ENCODE data around the gene IGDCC3. TPM values are rescaled to one million over a fixed set of nuclear protein-coding genes. Genes with fewer than 3 reads are reported as not detected.
A peak's percentile ranks its signal among the peaks of the same experiment; 100 is the strongest.

The IGDCC3 gene
- polyA plus RNA-seq, 2 of the 4 experiments (the other 2 are of a cell fraction): 0.04 to 0.12 TPM

- TF ChIP-seq NFE2L2 (conservative IDR thresholded peaks at IDR 0.05; ENCODE audit: low read length) (0 out of 2 replicates have a peak, but pooled peaks have one; percentile 1), ZFP36 (IDR thresholded peaks at IDR 0.05; ENCODE audit: borderline replicate concordance, partially characterized antibody) (no peak)
- TF ChIP-seq, protein P1, sequence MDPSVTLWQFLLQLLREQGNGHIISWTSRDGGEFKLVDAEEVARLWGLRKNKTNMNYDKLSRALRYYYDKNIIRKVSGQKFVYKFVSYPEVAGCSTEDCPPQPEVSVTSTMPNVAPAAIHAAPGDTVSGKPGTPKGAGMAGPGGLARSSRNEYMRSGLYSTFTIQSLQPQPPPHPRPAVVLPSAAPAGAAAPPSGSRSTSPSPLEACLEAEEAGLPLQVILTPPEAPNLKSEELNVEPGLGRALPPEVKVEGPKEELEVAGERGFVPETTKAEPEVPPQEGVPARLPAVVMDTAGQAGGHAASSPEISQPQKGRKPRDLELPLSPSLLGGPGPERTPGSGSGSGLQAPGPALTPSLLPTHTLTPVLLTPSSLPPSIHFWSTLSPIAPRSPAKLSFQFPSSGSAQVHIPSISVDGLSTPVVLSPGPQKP (IDR thresholded peaks at IDR 0.05; ENCODE audit: low read depth, low read length): no peak
- ChIA-PET POLR2A (interaction anchor here (1.0 to 1.5 kb wide), 2 partner anchors 80 to 485 kb away, joined by 4 to 6 read pairs; partner anchors contain the start of gene RNU5B-1), CTCF (interaction anchor here (0.8 to 42.0 kb wide), 24 partner anchors 7 to 785 kb away, joined by 3 to 772 read pairs (median 8); partner anchors contain the start of genes CILP, CLPX, HACD3 and IGDCC3)
- ATAC-seq (peak; percentile 4 to 14; a peak in 3 of 6 replicates), DNase-seq (ENCODE audit: low read depth in 1 of 2, low spot score in 1 of 2) (no peak), FAIRE-seq (no peak)
- Histone ChIP-seq H3K4me1 (peaks cover 12% of the 10 kb centered on the region; the same call in 2 of the 3 replicates), H3K4me3 (no peak overlapping the region), H3K9me3 (no peaks in the 10 kb centered on the region), H3K27ac (peak overlapping the region in 1 of 2 experiments; percentile 77; a peak in 3 of 6 replicates), H3K4me2 (peak overlapping the region; percentile 78)
- WGBS (ENCODE audit: missing lambda C conversion rate): 49% methylated on average over 4 of the region's 4 CpGs
Measured at GRCh38 chr15:65384505-65384894, 6.7 kb upstream of the IGDCC3 start.

- Histone ChIP-seq H3K4me3 (no peak overlapping the region), H3K9me3 (no peaks in the 10 kb centered on the region), H3K4me1 (peaks cover 12% of the 10 kb centered on the region; the same call in 2 of the 3 replicates), H3K27ac (no peak overlapping the region), H3K4me2 (no peak overlapping the region)
- DNase-seq (ENCODE audit: low read depth in 1 of 2, low spot score in 1 of 2) (no peak), ATAC-seq (no peak), FAIRE-seq (no peak)
- WGBS (ENCODE audit: missing lambda C conversion rate): 71% methylated on average over 5 of the region's 6 CpGs
- ChIA-PET POLR2A (no interaction called here), CTCF (interaction anchor here (0.8 to 42.0 kb wide), 11 partner anchors 8 to 350 kb away, joined by 3 to 772 read pairs (median 6); partner anchors contain the start of genes CILP and IGDCC3)
- TF ChIP-seq CBX2 (IDR thresholded peaks at IDR 0.05; ENCODE audit: borderline replicate concordance, low read depth) (no peak), MAZ (IDR thresholded peaks at IDR 0.05; ENCODE audit: borderline replicate concordance, low read depth, low read length) (no peak), POLR2AphosphoS2 (conservative IDR thresholded peaks at IDR 0.05; ENCODE audit: low read length) (no peak), CHD2 (IDR thresholded peaks at IDR 0.05; ENCODE audit: low read length, partially characterized antibody) (no peak), E2F6 (IDR thresholded peaks at IDR 0.05; ENCODE audit: borderline replicate concordance, low read depth) (no peak), NR3C1 (IDR thresholded peaks at IDR 0.05) (no peak), PBX3 (IDR thresholded peaks at IDR 0.05) (no peak), HEYL (CRISPR knock-in tag; IDR thresholded peaks at IDR 0.05) (no peak), ZC3H11A (IDR thresholded peaks at IDR 0.05) (no peak), ZNF302 (CRISPR knock-in tag; IDR thresholded peaks at IDR 0.05) (no peak)
Measured at GRCh38 chr15:65383991-65384390, 6.2 kb upstream of the IGDCC3 start.

DNA sequence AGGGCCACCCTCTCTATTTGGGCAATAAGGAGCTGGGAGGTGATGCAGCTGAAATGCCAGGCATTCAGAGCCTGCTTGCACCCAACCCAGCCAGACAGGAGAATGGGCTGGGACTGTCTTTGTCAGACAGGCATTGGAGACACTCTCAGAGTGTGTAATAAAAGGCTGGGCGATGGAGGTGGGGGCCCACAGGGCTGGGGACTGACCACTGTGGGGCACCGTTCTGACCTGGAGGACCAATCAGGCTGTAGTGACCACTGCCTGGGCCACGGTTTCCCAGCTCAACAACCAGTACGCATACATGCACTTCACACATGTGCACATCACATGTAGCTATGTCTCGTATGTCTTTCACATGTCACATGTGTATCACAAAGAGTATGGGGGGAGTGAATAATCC, 5.7 kb upstream of the IGDCC3 start:
- no peak overlapping the region for H3K4me2 ChIP-seq
- no peak overlapping the region for H3K27ac ChIP-seq
- WGBS (ENCODE audit: missing lambda C conversion rate): 86% methylated on average over 5 of the region's 5 CpGs
- peaks cover 12% of the 10 kb centered on the region; the same call in 2 of the 3 replicates for H3K4me1 ChIP-seq
- CTCF ChIA-PET: interaction anchor here (0.6 to 42.0 kb wide), 11 partner anchors 8 to 350 kb away, joined by 3 to 772 read pairs (median 6); partner anchors contain the start of genes CILP and IGDCC3
- POLR2A ChIA-PET: no interaction called here
- DNase-seq (ENCODE audit: low read depth in 1 of 2, low spot score in 1 of 2) (no peak), FAIRE-seq (no peak), ATAC-seq (no peak)
- no peaks in the 10 kb centered on the region for H3K9me3 ChIP-seq
- no peak overlapping the region for H3K4me3 ChIP-seq
- TF ChIP-seq, protein P2, sequence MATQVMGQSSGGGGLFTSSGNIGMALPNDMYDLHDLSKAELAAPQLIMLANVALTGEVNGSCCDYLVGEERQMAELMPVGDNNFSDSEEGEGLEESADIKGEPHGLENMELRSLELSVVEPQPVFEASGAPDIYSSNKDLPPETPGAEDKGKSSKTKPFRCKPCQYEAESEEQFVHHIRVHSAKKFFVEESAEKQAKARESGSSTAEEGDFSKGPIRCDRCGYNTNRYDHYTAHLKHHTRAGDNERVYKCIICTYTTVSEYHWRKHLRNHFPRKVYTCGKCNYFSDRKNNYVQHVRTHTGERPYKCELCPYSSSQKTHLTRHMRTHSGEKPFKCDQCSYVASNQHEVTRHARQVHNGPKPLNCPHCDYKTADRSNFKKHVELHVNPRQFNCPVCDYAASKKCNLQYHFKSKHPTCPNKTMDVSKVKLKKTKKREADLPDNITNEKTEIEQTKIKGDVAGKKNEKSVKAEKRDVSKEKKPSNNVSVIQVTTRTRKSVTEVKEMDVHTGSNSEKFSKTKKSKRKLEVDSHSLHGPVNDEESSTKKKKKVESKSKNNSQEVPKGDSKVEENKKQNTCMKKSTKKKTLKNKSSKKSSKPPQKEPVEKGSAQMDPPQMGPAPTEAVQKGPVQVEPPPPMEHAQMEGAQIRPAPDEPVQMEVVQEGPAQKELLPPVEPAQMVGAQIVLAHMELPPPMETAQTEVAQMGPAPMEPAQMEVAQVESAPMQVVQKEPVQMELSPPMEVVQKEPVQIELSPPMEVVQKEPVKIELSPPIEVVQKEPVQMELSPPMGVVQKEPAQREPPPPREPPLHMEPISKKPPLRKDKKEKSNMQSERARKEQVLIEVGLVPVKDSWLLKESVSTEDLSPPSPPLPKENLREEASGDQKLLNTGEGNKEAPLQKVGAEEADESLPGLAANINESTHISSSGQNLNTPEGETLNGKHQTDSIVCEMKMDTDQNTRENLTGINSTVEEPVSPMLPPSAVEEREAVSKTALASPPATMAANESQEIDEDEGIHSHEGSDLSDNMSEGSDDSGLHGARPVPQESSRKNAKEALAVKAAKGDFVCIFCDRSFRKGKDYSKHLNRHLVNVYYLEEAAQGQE (IDR thresholded peaks at IDR 0.05): no peak
- TF ChIP-seq NFE2L2 (conservative IDR thresholded peaks at IDR 0.05; ENCODE audit: low read length) (no peak), POLR2A (IDR thresholded peaks at IDR 0.05; ENCODE audit: low read length) (no peak), MAZ (IDR thresholded peaks at IDR 0.05; ENCODE audit: borderline replicate concordance, low read depth, low read length) (no peak), ATOH8 (CRISPR knock-in tag; IDR thresholded peaks at IDR 0.05; ENCODE audit: low read depth) (no peak), CHD2 (IDR thresholded peaks at IDR 0.05; ENCODE audit: low read length, partially characterized antibody) (no peak), FOSB (CRISPR knock-in tag; IDR thresholded peaks at IDR 0.05) (no peak), CBX8 (IDR thresholded peaks at IDR 0.05) (no peak), TP53 (CRISPR knock-in tag; IDR thresholded peaks at IDR 0.05) (no peak), POLR2AphosphoS2 (conservative IDR thresholded peaks at IDR 0.05; ENCODE audit: low read length) (no peak), FOSL2 (IDR thresholded peaks at IDR 0.05) (no peak), FOSL2 (CRISPR knock-in tag; IDR thresholded peaks at IDR 0.05) (no peak), KDM5A (IDR thresholded peaks at IDR 0.05) (no peak), NPAS2 (CRISPR knock-in tag; IDR thresholded peaks at IDR 0.05; ENCODE audit: borderline replicate concordance) (no peak), ZNF302 (CRISPR knock-in tag; IDR thresholded peaks at IDR 0.05) (no peak), ZC3H11A (IDR thresholded peaks at IDR 0.05) (no peak), HOXA7 (CRISPR knock-in tag; IDR thresholded peaks at IDR 0.05) (no peak), NR3C1 (IDR thresholded peaks at IDR 0.05) (no peak)
- TF ChIP-seq, protein P3, sequence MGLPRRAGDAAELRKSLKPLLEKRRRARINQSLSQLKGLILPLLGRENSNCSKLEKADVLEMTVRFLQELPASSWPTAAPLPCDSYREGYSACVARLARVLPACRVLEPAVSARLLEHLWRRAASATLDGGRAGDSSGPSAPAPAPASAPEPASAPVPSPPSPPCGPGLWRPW (IDR thresholded peaks at IDR 0.05): no peak
- TF ChIP-seq, protein P4, sequence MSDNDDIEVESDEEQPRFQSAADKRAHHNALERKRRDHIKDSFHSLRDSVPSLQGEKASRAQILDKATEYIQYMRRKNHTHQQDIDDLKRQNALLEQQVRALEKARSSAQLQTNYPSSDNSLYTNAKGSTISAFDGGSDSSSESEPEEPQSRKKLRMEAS (IDR thresholded peaks at IDR 0.05): no peak

All from A549 (cell line).